NCI-H128 (cell line): ENCODE results near the gene ZNF507.

Source experiments
- DNase-seq: peaks from one replicate; lab custom pipeline; 2025; ENCODE audit not compliant: unreplicated experiment; lab: John Stamatoyannopoulos, UW

The ZNF507 gene

DNA sequence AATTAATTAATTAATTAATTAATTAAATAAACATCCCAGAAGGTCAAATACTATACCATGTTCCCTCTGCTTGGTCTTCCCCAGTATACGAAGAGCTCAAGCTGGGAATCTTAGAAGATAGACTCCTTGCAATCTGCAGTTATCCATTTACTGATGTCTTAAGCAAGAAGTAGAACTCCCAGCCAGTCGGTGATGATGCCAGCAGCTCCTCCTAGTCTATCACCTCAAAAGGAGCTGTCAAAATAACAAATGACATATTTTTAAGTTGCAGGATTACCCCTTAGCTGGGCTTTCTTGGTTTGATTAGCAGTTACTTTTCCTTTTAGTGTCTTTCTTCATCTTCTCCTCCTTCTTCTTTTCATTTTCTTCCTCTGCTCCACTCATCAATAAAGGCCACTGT is 6.0 kb upstream of the ZNF507 start:
- no peak for DNase-seq

DNA sequence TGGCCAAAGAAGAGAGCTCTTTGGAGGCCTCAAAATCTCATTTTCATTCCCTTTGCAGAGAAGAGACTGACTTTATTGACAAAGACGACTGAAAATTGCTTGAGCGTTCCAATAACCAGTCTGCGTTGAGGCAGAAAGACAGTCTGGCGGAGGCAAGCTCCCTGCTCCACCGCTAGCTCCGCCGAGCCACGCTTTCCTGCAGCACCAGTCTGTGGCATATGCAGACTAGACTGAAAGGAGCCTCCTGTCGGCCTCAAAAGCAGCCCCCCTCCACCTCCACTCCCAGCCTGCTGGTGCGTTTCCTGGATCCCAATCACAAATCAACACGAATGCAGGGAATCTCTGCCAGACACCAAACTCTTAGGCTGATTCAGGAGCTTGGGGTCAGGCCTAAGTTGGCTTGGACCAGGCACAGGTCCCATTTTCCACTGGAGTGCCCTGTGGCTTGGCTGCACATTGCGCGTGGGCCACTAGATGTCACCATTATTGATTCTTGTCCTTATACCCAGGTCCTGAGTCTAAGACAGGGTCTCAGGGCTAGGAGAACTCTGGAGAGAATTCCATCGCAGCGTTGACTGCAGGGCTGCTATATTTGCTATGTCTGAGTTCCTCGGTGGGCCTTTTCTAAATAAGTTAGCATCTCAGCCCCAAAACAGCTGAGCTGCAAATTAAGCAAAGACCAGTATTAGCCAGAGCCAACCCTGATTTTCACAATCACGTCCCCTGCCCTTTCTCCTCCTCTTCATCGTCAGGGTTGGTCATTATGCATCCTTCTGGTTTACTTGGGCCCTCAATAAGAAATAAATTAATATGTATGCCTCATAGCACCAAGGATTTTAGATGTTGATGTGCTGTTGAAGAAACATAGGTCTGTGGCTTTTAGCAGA is 5.2 kb upstream of the ZNF507 start:
- DNase-seq, result no peak

DNA sequence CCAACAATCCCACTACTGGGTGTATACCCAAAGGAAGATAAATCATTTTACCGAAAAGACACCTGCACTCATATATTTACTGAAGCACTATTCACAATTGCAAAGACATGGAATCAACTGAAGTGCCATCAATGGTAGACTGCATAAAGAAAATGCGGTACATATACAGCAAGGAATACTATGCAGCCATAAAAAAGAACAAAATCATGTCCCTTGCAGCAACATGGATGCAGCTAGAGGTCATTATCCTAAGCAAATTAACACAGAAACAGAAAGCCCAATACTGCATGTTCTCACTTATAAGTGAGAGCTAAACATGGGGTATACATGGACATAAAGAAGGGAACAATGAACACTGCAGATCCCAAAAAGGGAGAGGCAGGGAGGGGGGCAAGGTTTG is 2.7 kb upstream of the ZNF507 start:
- DNase-seq, result no peak

DNA sequence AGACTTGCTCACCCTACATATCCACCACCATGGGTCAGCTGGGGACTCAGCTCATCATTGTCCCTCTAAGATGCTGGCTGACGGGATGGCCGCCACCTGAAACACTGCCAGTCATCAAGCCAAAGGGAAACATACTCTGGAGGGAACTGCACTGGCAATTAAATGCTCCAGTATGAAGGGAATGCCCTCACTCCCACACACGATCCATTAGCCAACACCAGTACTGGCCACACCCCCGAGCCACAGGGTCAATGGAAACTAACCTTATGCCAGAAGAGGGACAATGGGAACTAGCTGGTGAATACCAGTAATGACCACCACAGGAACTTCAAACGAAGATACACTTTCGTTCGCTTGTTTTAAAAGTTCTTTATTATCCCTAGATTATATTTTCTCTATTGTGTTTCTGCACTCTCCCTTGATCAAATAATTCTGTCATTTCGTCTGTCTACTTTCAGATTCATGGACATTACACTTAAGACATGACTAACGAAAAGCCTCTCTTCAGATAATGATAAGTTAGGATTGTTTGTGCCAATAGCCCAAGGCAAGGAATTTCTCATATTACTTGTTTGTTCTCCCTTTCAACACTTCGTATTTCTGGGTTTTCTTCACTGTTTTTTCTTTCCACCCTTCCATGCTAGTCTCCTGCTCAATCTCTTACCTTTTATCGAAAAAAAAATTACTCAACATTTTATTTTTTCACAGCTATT is 1.7 kb upstream of the ZNF507 start:
- DNase-seq, result no peak

DNA sequence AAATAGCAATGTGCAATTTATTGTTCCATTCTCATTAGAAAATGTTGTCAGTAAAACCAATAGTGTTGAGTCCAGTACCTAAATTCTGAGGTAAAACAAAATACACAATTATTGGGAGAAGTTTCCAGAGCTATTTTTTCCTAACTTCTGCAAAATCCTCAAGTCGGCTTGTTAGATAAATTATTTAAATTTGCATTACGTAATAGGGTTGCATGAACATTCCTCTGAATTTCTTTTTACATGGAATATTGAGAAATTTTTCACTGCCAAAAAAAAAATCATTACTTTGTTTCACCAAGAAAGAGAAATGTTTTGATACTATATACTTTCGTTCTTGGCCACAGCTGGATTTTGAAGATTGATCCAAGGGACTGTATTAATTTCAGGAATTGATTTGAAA is 1.5 kb downstream of the ZNF507 start:
- DNase-seq, result no peak

DNA sequence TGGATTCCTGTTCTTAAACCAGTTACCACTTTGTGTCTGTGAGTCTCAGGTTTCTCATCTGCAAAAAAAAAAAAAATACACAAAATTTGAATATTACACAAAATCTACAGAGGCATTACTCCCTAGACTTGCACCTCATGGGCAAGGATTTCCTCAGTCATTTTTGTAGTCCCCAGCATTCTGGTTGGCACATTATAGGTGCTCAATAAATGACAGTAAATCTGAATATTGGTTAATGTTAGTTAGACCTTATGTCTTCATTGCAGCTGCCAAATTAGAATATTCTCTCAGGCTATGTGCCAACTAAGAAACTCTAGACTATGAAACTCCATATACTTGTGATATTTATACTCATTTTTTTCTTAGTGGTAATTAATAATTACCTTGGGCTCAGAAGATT is 2.2 kb downstream of the ZNF507 start:
- DNase-seq, result no peak

DNA sequence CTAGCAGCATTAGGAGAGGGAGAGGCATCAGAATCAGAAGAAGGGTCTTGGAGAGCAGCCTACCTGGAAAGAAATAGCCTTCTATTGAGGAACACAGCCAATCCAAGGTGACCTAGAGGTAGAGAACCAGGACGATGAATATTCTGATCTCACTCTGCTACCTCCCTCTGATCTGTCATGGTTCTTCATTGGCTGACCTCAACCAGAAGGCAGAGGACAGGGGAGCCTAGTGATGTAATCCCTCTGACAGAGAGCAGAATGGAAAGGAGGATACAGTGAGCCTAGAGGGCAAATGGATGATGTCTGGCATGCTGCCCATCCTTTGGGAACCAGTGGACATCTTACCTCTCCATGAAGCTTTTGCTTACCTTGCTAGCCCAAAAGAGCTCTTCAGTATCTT is 3.6 kb downstream of the ZNF507 start:
- no peak for DNase-seq

DNA sequence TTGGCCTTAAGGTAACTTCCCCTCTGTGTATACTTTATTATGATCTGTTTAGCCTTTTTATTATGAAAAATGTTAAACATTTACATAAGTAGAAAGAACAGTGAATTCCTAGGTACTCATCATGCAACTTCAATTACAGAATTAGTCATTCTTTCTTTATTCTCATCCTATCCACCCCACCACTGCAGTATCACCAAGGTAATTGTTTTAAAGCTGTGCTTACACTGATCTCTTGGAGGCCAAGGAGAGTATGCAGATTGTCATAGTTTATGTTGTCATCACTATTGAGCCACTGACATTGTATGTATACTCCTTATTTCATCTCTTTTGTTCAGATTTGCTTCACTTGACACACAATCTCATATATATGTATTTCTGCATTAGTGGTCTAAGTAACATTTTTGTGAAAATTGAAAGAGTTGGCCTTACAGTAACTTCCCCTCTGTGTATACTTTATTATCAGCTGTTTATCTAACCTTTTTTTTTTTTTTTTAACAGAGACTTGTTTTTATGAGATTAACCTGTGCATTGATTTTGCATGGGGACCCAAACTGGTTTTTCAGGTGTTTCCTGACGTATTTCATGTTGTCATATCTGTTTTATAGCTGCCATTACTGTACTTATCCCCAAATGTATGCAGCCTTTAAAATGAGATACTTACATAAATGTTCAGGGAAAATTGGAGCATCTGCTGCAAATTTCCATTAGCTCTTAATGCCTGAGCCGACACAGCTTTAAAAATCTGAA is 4.5 kb downstream of the ZNF507 start:
- DNase-seq, result no peak

DNA sequence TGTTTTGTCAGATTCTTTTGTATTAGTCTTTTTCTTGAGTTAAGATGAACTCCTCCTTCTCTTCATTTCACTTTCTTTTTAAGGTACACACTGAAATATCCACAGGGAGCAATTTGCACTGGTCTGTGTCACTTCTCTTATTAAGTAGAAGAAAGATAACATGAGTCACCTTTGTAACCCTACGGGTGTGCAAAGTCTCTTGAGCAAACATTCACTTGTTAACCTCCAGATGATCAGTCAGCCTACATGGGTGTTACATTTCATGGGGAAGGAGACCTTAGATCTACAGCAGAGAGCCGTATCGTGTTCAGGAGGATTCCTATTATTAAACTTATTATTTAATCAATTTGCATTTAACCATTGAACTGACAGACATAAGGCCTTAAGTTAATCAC is 5.1 kb downstream of the ZNF507 start:
- no peak for DNase-seq

DNA sequence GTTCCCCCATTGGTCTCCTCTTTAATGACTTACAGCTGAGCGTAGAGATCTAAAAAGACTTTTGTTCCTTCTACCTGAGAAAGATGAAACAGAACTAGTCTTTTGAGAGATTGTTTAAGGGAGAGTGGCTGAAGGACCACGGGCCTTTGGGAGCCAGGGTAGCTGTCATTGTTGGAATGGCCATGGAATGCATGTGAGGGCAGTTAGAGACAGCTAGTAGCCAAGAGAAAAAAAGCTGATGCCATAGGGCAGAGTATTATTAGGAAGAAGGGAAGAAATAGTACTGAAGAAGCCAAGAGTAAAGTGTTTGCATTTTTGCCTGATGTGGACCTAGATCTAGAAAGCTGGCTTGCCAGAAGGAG is 5.6 kb downstream of the ZNF507 start:
- DNase-seq, result no peak

DNA sequence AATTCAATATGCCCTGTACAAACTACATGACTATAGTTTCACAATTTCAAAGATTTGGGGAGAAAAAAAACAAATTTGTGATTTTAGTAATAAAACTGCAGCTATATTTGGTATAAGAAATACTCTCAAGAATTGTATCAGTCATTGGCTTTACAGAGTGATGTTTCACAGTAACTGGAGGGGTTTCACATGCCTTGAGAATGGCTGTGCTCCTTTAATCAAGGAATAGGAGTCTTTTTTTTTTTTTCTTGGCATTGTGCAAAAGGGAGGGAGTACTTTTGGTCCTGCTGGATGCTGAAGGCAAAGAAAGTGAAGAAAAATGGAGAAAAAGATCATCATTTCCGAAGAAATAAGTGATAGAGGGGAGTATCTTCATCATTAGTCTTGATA is 6.8 kb downstream of the ZNF507 start:
- no peak for DNase-seq

DNA sequence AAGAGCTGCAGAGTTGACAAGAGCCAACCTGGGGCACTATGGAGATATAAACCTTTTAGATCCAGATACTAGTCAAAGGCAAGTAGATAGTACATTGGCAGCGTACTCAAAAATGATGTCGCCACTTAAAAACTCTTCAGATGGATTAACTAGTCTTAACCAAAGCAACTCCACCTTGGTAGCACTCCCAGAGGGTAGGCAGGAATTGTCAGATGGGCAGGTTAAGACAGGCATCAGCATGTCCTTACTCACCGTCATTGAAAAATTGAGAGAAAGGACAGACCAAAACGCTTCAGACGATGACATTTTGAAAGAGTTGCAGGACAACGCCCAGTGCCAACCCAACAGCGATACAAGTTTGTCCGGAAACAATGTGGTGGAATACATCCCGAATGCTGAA is 8.9 kb downstream of the ZNF507 start:
- no peak for DNase-seq

DNA sequence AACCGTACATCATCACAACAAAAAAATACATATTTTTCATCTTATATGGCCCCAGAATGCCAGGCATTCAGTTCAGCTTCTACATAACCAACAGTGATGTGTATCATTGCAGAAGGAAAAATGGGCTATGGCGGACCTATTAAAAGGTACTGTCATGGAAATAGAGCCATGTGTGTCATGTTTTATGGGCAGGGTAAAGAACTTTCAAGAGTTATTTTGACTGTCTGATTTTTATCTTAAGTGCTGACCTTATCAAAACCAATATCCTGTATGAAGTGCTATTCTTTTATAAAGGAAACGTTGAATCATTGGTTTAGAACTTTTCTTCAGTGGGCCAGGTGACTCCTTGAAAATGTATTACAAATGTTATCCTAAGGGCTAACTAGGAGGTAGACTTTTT is 9.9 kb downstream of the ZNF507 start:
- no peak for DNase-seq

DNA sequence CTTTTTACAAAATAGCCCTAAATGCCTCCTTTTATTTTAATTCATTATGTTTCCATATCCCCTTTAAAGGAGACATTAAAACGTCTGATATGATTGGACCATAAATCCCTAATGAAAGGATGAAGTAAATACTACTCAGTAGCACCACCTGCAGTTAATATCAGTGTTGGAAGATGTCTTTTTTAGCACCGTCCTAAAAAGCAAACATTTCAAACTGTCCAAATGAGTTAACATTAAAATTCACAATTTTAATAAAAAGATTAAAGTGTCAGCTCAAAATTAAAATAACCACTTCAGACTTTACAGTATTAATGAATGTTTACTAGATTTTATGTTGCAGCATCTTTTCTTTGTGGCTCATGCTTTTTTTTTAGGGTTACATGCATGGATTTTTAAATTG is 12.3 kb downstream of the ZNF507 start:
- no peak for DNase-seq

DNA sequence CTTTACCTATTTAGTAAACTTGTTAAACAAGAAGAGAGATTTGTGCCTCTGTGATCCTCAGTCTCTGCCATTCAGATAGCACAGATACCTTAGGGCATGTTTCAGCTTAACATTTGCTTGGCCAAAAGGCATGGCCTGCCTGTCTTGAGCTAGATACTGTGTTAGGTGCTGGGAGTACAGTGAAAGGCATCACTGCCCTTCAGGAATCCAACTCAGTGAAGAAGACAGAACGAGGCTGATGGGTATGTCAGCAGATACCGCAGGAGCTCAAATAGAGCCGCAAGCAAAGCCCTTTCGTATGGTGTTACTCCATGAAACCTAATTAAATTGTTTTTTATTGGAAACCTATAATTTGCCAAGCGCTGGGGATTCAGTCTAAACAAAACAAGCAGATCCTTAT is 12.9 kb downstream of the ZNF507 start:
- DNase-seq, result no peak

DNA sequence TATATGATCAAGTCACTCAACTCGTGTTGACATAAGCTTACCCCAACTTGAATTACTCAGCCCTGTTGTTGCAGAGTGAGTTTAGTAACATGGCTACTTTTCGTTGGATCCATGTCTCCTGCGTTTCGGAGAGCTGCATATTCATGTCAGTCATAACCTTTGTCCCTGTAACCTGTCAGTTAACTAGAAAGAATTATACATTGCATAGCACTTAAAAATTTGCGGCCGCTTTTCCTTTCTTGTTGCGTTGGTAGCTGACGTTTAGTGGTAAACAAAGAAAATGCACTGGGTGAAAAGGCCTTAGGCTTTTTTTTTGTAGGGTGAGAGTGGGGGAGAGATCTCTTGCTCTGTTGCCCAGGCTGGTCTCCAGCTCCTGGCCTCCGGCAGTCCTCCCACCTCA is 14.2 kb downstream of the ZNF507 start:
- DNase-seq, result no peak

DNA sequence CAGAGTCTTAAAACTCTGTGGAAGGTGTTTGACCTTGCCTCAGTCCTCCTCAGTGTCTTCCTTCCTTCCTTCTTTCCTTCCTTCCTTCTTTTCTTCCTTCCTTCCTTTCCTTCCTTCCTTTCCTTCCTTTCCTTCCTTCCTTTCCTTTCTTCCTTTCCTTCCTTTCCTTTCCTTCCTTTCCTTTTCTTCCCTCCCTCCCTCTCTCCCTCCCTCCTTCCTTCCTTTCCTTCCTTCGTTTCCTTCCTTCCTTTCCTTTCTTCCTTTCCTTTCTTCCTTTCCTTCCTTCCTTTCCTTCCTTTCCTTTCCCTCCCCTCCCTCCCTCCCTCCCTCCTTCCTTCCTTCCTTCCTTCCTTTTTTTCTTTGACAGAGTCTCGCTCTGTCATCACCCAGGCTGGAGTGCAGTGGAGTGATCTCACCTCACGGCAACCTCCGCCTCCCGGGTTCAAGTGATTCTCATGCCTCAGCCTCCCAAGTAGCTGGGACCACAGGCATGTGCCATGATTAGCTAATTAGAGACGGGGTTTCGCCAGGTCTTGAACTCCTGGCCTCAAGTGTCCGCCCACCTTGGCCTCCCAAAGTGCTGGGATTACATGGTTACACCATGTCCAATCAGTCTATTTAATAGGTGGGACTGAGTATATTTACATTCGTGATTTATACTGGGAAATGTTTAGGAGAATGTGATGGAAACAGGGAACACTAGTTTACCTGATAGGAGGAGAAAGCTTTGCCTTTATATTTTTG is 16.3 kb downstream of the ZNF507 start:
- no peak for DNase-seq

DNA sequence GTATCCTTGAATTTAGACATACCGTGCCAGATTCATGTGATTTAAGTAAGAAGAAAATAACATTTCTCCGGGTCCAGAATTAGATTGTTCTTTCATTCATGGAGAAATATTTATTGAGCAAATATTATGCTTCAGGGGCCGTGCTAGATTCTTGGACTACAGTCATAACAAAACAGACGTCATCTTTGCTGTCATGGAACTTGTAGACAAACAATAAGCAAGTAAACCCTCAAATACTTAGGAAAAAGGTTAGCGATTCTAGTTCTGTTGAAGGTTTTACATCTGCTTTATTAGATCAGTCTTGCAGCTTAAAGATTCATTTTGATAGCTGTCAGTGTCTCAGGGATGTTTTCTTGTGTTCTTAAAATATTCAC is 16.9 kb downstream of the ZNF507 start:
- DNase-seq, result no peak

DNA sequence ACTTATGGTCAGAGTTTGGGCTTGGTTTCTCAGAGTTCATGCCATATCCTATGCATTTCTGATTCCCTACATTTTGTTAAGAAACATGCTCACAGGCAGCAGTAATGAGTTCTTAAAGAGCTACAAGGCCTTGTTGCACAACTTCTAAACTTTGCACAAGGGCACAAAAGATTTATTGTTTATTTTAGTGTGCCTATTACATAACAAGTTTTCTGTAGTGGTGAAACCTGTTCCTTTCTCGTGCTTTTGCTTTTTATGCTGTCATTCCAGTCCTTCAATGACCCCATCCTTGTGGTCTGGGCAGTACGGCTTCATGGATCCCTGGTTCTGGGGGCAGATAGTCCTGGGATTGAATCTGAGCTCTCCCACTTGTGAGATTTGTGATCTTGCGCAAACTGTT is 17.8 kb downstream of the ZNF507 start:
- DNase-seq, result no peak

DNA sequence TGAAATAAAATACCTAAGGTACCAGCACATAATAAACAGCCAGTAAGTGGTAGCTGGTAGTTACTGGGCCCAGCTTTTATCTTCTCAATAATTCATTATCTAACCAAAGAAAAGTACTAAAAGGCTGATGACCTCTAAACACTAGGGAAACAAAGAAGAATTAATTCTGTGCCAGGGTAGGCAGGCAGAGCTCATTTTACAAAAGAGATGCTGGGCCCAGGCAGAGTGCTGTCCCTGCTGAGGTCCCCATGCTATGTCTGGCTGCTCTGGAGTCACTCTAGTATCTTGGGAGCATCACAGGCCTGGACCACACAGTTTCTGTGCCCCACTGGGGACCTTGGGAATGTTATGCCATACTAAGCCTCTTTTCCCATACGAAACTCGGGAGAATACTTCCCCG is 18.2 kb downstream of the ZNF507 start:
- DNase-seq, result no peak

DNA sequence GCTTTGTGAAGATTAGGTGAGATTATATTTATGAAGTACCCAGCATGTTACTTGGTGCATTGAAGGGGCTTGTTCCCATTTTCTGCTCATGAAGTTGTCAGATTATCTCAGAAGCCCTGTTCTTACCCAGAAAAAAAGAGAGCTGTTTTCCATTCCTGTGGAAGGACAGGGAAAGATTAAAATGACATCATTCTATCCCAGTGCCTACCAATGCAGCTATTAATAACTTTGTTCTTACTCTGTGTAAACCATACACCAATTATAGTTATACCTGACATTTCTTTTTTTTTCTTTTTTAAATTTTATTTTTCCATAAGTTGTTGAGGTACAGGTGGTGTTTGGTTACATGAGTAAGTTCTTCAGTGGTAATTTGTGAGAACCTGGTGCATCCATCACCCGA is 18.6 kb downstream of the ZNF507 start:
- no peak for DNase-seq
